H1 (cell line): Measurements from ENCODE around the gene MAGOHB. TPM values are rescaled to one million over a fixed set of nuclear protein-coding genes. Genes with fewer than 3 reads are reported as not detected.

Experiments used
- CTCF ChIA-PET: fragments of 300-600 bp; sonication (Branson Sonifier 250); formaldehyde crosslinking; loops from one replicate; lab custom pipeline; 2021; ENCODE audit not compliant: partially characterized antibody; lab: Charles Lee
- POLR2A ChIA-PET: fragments of 300-600 bp; sonication (Branson Sonifier 250); formaldehyde crosslinking; loops from one replicate; lab custom pipeline; 2021; ENCODE audit warnings: inconsistent platforms; ENCODE audit not compliant: partially characterized antibody; lab: Charles Lee
- DNase-seq, 2 experiments: peaks; one replicate each; pipeline versions ENCODE4 v3.0.0 to v3.0.0-alpha.2; 2010 to 2022; ENCODE audit warnings: low spot score in 2 of 2, low read depth in 1 of 2, mixed read lengths in 1 of 2
- FAIRE-seq: peaks from 2 replicates; lab custom pipeline; 2011; peaks lifted over from hg19 to GRCh38; lab: Jason Lieb, UNC
- H2AFZ ChIP-seq: 2 replicates; pipeline ENCODE4 v1.8.1; 2012; ENCODE audit warnings: low read length, inconsistent platforms
- H2AK5ac ChIP-seq: 2 replicates; pipeline ENCODE4 v1.6.1; 2013; ENCODE audit warnings: low read depth, low read length
- H2BK120ac ChIP-seq: replicated peaks from 2 replicates; pipeline ENCODE3; 2013; ENCODE audit warnings: low read depth, low read length, inconsistent platforms
- H2BK12ac ChIP-seq: 2 replicates; pipeline ENCODE4 v1.6.1; 2013; ENCODE audit warnings: low read depth, low read length
- H2BK15ac ChIP-seq: 2 replicates; pipeline ENCODE4 v1.6.1; 2013; ENCODE audit warnings: low read length
- H2BK20ac ChIP-seq: 2 replicates; pipeline ENCODE4 v1.6.1; 2013; ENCODE audit warnings: low read length
- H2BK5ac ChIP-seq: 2 replicates; pipeline ENCODE4 v1.6.1; 2013; ENCODE audit warnings: low read depth, low read length
- H3K14ac ChIP-seq: 2 replicates; pipeline ENCODE4 v1.6.1; 2013; ENCODE audit warnings: inconsistent platforms; ENCODE audit not compliant: insufficient read length
- H3K18ac ChIP-seq: 2 replicates; pipeline ENCODE4 v1.6.1; 2013; ENCODE audit warnings: low read length; ENCODE audit errors: extremely low read depth
- H3K23ac ChIP-seq: 2 replicates; pipeline ENCODE4 v1.6.1; 2013; ENCODE audit warnings: inconsistent platforms; ENCODE audit not compliant: insufficient read length
- H3K23me2 ChIP-seq: 2 replicates; pipeline ENCODE4 v1.6.1; 2013; ENCODE audit warnings: low read depth, low read length
- H3K27ac ChIP-seq: 2 replicates; pipeline ENCODE4 v1.6.1; 2011; ENCODE audit warnings: low read depth, low read length, inconsistent platforms
- H3K27me3 ChIP-seq, 4 experiments: replicated peaks in 1 of 4; 1 replicate in 1 of 4; 2 replicates in 3 of 4; pipeline versions ENCODE4 v1.6.1 to v1.8.1; 2011 to 2013; ENCODE audit warnings: low read length in 3 of 4, mild to moderate bottlenecking in 3 of 4, inconsistent platforms in 2 of 4, mixed read lengths in 2 of 4, moderate library complexity in 1 of 4; ENCODE audit not compliant: control insufficient read depth in 3 of 4, insufficient read depth in 3 of 4; ENCODE audit errors: extremely low read depth in 1 of 4
- H3K36me3 ChIP-seq, 4 experiments: 2 replicates each; pipeline versions ENCODE4 v1.6.1 to v1.8.1; 2011 to 2013; ENCODE audit warnings: mild to moderate bottlenecking in 4 of 4, low read length in 3 of 4, moderate library complexity in 2 of 4, control low read depth in 1 of 4, inconsistent platforms in 1 of 4; ENCODE audit not compliant: insufficient read depth in 4 of 4, control insufficient read depth in 2 of 4
- H3K4ac ChIP-seq: replicated peaks from 2 replicates; pipeline ENCODE3; 2013; ENCODE audit warnings: low read length, low read depth, mixed read lengths, inconsistent platforms; ENCODE audit not compliant: insufficient read length
- H3K4me1 ChIP-seq, 4 experiments: replicated peaks in 1 of 4; 1 replicate in 1 of 4; 2 replicates in 3 of 4; pipeline versions ENCODE4 v1.6.1 to v1.8.1; 2011 to 2013; ENCODE audit warnings: low read length in 3 of 4, inconsistent platforms in 2 of 4, mixed read lengths in 1 of 4; ENCODE audit not compliant: insufficient read depth in 4 of 4, control insufficient read depth in 3 of 4
- H3K4me2 ChIP-seq, 2 experiments: 2 replicates each; pipeline versions ENCODE4 v1.6.1 to v1.8.1; 2011 to 2013; ENCODE audit warnings: low read depth in 2 of 2, low read length in 2 of 2, control low read depth in 1 of 2, inconsistent platforms in 1 of 2, mild to moderate bottlenecking in 1 of 2; ENCODE audit not compliant: insufficient read depth in 1 of 2
- H3K4me3 ChIP-seq, 4 experiments: fragments of 200-600, 300-600 bp in 1 of 4; sonication (generic), shearing (Covaris generic), sonication (Bioruptor Twin) in 1 of 4; 2 replicates each; pipeline versions ENCODE4 v1.5.1 to v1.8.1; 2011 to 2016; ENCODE audit warnings: low read length in 4 of 4, low read depth in 3 of 4, control low read depth in 2 of 4, inconsistent platforms in 2 of 4, mild to moderate bottlenecking in 2 of 4, mixed read lengths in 1 of 4, moderate library complexity in 1 of 4; ENCODE audit not compliant: insufficient read depth in 2 of 4; ENCODE audit errors: extremely low read depth in 1 of 4
- H3K56ac ChIP-seq: replicated peaks from 2 replicates; pipeline ENCODE3; 2013; ENCODE audit warnings: low read depth, mild to moderate bottlenecking, mixed read lengths, low read length, inconsistent platforms; ENCODE audit not compliant: insufficient read length
- H3K79me1 ChIP-seq: 2 replicates; pipeline ENCODE4 v1.6.1; 2013; ENCODE audit warnings: low read depth, low read length, control low read depth
- H3K79me2 ChIP-seq, 2 experiments: 2 replicates each; pipeline versions ENCODE4 v1.6.1 to v1.8.1; 2012 to 2013; ENCODE audit warnings: low read length in 2 of 2, mild to moderate bottlenecking in 2 of 2, inconsistent platforms in 1 of 2; ENCODE audit not compliant: insufficient read depth in 2 of 2, control insufficient read depth in 1 of 2
- H3K9ac ChIP-seq, 4 experiments: replicated peaks in 1 of 4; 1 replicate in 1 of 4; 2 replicates in 3 of 4; pipeline versions ENCODE4 v1.6.1 to v1.8.1; 2011 to 2013; ENCODE audit warnings: low read depth in 3 of 4, low read length in 3 of 4, control low read depth in 2 of 4, mild to moderate bottlenecking in 2 of 4, moderate library complexity in 2 of 4, inconsistent platforms in 1 of 4; ENCODE audit errors: extremely low read depth in 1 of 4
- H3K9me3 ChIP-seq, 2 experiments: 2 replicates each; pipeline versions ENCODE4 v1.6.1 to v1.8.1; 2012 to 2013; ENCODE audit warnings: mild to moderate bottlenecking in 2 of 2, moderate library complexity in 2 of 2, control low read depth in 1 of 2, inconsistent platforms in 1 of 2, low read depth in 1 of 2, low read length in 1 of 2, mixed read lengths in 1 of 2; ENCODE audit not compliant: insufficient read depth in 2 of 2
- H4K20me1 ChIP-seq, 2 experiments: replicated peaks in 1 of 2; 2 replicates each; pipeline versions ENCODE3 to v1.8.1; 2011 to 2013; ENCODE audit warnings: inconsistent platforms in 2 of 2, low read length in 2 of 2, mild to moderate bottlenecking in 1 of 2; ENCODE audit not compliant: insufficient read depth in 2 of 2, control insufficient read depth in 1 of 2
- H4K5ac ChIP-seq: 2 replicates; pipeline ENCODE4 v1.6.1; 2013; ENCODE audit warnings: low read length, low read depth, mixed read lengths, inconsistent platforms; ENCODE audit not compliant: insufficient read length
- H4K8ac ChIP-seq: 2 replicates; pipeline ENCODE4 v1.8.0; 2013; ENCODE audit warnings: mild to moderate bottlenecking, moderate library complexity, low read length, inconsistent platforms; ENCODE audit not compliant: insufficient read depth; ENCODE audit errors: extremely low read depth
- H4K91ac ChIP-seq: replicated peaks from 2 replicates; pipeline ENCODE3; 2013; ENCODE audit warnings: low read length, mixed read lengths, inconsistent platforms; ENCODE audit not compliant: insufficient read length
- SIRT6 ChIP-seq: IDR thresholded peaks from one replicate; pipeline ENCODE4 v1.7.1; 2012; ENCODE audit warnings: low read length, inconsistent platforms
- SP1 ChIP-seq: IDR thresholded peaks from 2 replicates; pipeline ENCODE4 v1.6.1; 2011; ENCODE audit warnings: low read depth, low read length
- SP4 ChIP-seq: IDR thresholded peaks from 2 replicates; pipeline ENCODE4 v1.6.1; 2012; ENCODE audit warnings: low read length, inconsistent platforms
- WGBS, 2 experiments: shearing (Covaris generic) in 1 of 2; methylation state at CpG; one replicate each; pipeline versions ENCODE4 v1.1.6 to v1.1.7; 2013 to 2015; ENCODE audit warnings: low lambda C conversion rate in 2 of 2, mixed read lengths in 2 of 2, inconsistent platforms in 1 of 2, low coverage in 1 of 2, missing lambda C conversion rate in 1 of 2; ENCODE audit not compliant: insufficient replicate concordance in 2 of 2, insufficient coverage in 1 of 2, insufficient read length in 1 of 2; ENCODE audit errors: extremely low coverage in 1 of 2, missing lambda C conversion rate in 1 of 2; 5-methylcytosine and 5-hydroxymethylcytosine counted together
- polyA plus RNA-seq, 7 experiments: library from polyadenylated mRNA; depleted of rRNA in 3 of 7; stranded (reverse) in 5 of 7; unstranded in 2 of 7; fragments of >200 nt in 5 of 7; fragments of 200-250 nt in 2 of 7; gene quantifications; 1 replicate in 5 of 7; 2 replicates in 1 of 7; 4 replicates in 1 of 7; pipeline versions ENCODE4 v1.2.1 to v1.2.3, GENCODE V29; 2011 to 2013; ENCODE audit warnings: missing spikeins in 2 of 7, mixed read lengths in 2 of 7
- total RNA-seq: library from RNA; stranded (reverse); fragmentation: NEBNext Ultra II Directional; extraction: Animal tissue kit (Norgen Biotek cat#: 25700); gene quantifications from 2 replicates; pipeline ENCODE4 v1.2.1, GENCODE V29; 2021

MAGOHB gene
- total and polyA plus RNA-seq, 2 of the 8 experiments (the other 6 are each of a cell fraction or from before 2014, with no cell fraction given) = 21.5 to 53.7 TPM

DNA sequence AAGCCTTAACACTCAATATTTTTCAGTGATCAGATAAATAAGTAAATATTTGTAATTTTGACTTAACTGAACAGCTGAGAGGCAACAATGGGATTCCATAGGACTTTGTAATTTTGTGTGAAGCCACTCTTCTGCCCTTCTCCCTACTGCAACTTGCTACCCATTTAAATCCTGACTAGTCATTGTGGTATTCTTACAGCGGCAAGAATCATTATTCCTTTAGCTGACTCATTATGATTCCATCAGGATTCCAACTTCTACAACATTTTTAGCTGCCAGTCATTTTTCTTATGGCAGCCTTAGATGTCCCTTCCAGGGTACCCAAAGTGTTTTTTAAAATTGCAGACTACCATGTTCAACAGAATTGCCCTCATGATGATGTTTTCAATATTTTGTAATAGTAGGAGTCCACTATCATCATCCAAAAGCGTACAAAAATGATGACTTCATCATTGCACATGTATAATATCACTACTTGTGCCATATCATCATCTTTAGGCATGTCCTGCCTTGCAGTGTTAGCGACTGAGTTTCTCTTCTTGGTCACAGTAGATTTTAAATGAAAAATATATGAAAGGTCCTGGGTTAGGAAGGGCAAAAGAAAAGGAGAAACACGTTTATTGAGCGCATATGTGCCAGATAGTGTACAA is 5.1 kb upstream of the MAGOHB start:
- Histone ChIP-seq H2BK120ac (no peak overlapping the region), H3K56ac (no peak overlapping the region), H3K4me2 (no peak overlapping the region), H3K14ac (no peak overlapping the region), H2BK15ac (no peak overlapping the region), H4K8ac (no peak overlapping the region), H2BK12ac (no peak overlapping the region), H3K27me3 (no peaks in the 10 kb centered on the region), H3K9me3 (no peaks in the 10 kb centered on the region), H4K5ac (no peak overlapping the region), H3K79me2 (no peaks in the 10 kb centered on the region), H3K36me3 (no peaks in the 10 kb centered on the region), H3K4me1 (peaks cover 0 to 3% (median 0%) of the 10 kb centered on the region in 4 experiments; a peak in 2 of 7 replicates), H2BK5ac (no peak overlapping the region), H3K27ac (no peak overlapping the region), H4K20me1 (no peaks in the 10 kb centered on the region), H3K4ac (no peak overlapping the region), H3K18ac (no peak overlapping the region), H3K23me2 (no peaks in the 10 kb centered on the region), H2BK20ac (no peak overlapping the region), H3K23ac (no peak overlapping the region), H2AK5ac (no peak overlapping the region), H3K9ac (no peak overlapping the region), H2AFZ (no peak overlapping the region), H4K91ac (no peak overlapping the region), H3K4me3 (no peak overlapping the region), H3K79me1 (no peaks in the 10 kb centered on the region)
- DNase-seq (no peak), FAIRE-seq (no peak)
- POLR2A ChIA-PET = interaction anchor here (0.7 kb wide), 1 partner anchor 9 kb away, joined by 3 read pairs; no protein-coding TSS in a partner anchor
- CTCF ChIA-PET = interaction anchor here (0.7 to 0.9 kb wide), 2 partner anchors 11 to 60 kb away, joined by 3 read pairs; no protein-coding TSS in a partner anchor
- WGBS, 2 experiments = 91% methylated on average over 5 of the region's 5 CpGs; no CpG with 5 or more reads in 1 of the 2 experiments
- no peak for TF ChIP-seq SP4
- no peak for TF ChIP-seq SP1
- TF ChIP-seq SIRT6 = no peak
